Measurements from ENCODE around the gene PLCB1. TPM values are rescaled to one million over a fixed set of nuclear protein-coding genes. Genes with fewer than 3 reads are reported as not detected.
A peak's percentile ranks its signal among the peaks of the same experiment; 100 is the strongest.

PLCB1 gene
- total and polyA plus RNA-seq, 4 donors = 1.6 to 43.8 (median 6.1) TPM

DNA sequence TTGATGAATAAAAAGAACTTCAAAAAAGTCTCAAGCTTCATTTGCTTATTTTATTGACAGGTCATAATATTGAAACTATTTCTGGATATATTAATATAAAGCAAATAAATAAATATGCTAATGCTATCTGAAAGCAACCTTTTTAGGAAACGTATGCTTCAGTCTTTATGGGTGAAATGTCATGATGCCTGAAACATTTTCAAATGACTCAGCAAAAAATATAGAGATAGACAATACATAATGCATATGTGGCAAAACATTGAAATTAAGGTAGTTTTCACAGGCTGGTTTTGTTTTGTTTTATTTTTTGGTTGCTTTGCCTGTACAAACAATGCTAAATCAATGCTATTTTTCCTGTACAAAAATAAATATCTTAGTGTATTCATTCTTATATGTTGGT, 742.4 kb downstream of the PLCB1 start:
- H3K27me3 ChIP-seq (ENCODE audit: control insufficient read depth in 3 of 3, insufficient read depth in 3 of 3, low read length in 2 of 3) = no peaks in the 10 kb centered on the region

DNA sequence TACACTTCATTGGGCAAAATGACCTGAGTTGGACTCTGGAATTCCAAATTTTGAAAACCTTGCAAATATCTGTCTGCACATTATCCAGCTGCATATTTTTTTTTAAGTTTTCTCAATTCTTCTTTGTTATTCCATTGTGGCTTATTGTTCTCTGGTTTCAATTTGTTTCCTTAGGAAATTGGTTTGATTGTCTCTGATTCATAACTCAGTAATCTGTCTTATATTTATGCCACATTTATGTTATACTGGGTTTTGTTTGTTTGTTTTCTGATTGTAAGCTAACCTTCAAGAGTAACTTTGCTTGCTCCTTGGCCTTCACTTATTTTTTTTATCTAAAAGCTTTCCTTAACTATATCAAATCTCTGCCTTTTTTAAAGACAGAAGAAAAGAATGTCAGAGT, 743.5 kb downstream of the PLCB1 start:
- no peak overlapping the region for H3K4me3 ChIP-seq
- TF ChIP-seq, protein P1, sequence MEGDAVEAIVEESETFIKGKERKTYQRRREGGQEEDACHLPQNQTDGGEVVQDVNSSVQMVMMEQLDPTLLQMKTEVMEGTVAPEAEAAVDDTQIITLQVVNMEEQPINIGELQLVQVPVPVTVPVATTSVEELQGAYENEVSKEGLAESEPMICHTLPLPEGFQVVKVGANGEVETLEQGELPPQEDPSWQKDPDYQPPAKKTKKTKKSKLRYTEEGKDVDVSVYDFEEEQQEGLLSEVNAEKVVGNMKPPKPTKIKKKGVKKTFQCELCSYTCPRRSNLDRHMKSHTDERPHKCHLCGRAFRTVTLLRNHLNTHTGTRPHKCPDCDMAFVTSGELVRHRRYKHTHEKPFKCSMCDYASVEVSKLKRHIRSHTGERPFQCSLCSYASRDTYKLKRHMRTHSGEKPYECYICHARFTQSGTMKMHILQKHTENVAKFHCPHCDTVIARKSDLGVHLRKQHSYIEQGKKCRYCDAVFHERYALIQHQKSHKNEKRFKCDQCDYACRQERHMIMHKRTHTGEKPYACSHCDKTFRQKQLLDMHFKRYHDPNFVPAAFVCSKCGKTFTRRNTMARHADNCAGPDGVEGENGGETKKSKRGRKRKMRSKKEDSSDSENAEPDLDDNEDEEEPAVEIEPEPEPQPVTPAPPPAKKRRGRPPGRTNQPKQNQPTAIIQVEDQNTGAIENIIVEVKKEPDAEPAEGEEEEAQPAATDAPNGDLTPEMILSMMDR (IDR thresholded peaks at IDR 0.05; ENCODE audit: control extremely low read depth, extremely low read depth) = no peak
- H3K9ac ChIP-seq (ENCODE audit: insufficient read depth in 1 of 2, low read length in 2 of 2) = no peak overlapping the region
- ATAC-seq (ENCODE audit: insufficient read depth, low FRiP score) (no peak), DNase-seq (no peak)
- H3K9me3 ChIP-seq (ENCODE audit: control insufficient read depth in 4 of 4, insufficient read depth in 3 of 4, low read length in 3 of 4) = no peaks in the 10 kb centered on the region
- no peaks in the 10 kb centered on the region for H3K27me3 ChIP-seq (ENCODE audit: control insufficient read depth in 3 of 3, insufficient read depth in 3 of 3, low read length in 2 of 3)
- no peaks in the 10 kb centered on the region for H3K36me3 ChIP-seq (ENCODE audit: control insufficient read depth in 4 of 4, insufficient read depth in 4 of 4, low read length in 4 of 4)
- H3K4me1 ChIP-seq (ENCODE audit: control insufficient read depth in 5 of 5, insufficient read depth in 5 of 5, low read length in 5 of 5) = no peaks in the 10 kb centered on the region
- no peak overlapping the region for H3K27ac ChIP-seq (ENCODE audit: low read depth in 1 of 2, low read length in 1 of 2)

More for the DNA sequence above, 742.4 kb downstream of the PLCB1 start:
- no peak overlapping the region for H3K27ac ChIP-seq (ENCODE audit: low read depth in 1 of 2, low read length in 1 of 2)
- 74 to 80% methylated on average over 1 of the region's 1 CpG for WGBS, 2 donors
- no peaks in the 10 kb centered on the region for H3K4me1 ChIP-seq (ENCODE audit: control insufficient read depth in 5 of 5, insufficient read depth in 5 of 5, low read length in 5 of 5)
- TF ChIP-seq, protein P1 (IDR thresholded peaks at IDR 0.05; ENCODE audit: control extremely low read depth, extremely low read depth) = no peak
- H3K4me3 ChIP-seq = no peak overlapping the region
- H3K9me3 ChIP-seq (ENCODE audit: control insufficient read depth in 4 of 4, insufficient read depth in 3 of 4, low read length in 3 of 4) = no peaks in the 10 kb centered on the region
- no peaks in the 10 kb centered on the region for H3K36me3 ChIP-seq (ENCODE audit: control insufficient read depth in 4 of 4, insufficient read depth in 4 of 4, low read length in 4 of 4)
- no peak for DNase-seq
- ATAC-seq (ENCODE audit: insufficient read depth, low FRiP score) = no peak
- no peak overlapping the region for H3K9ac ChIP-seq (ENCODE audit: insufficient read depth in 1 of 2, low read length in 2 of 2)

DNA sequence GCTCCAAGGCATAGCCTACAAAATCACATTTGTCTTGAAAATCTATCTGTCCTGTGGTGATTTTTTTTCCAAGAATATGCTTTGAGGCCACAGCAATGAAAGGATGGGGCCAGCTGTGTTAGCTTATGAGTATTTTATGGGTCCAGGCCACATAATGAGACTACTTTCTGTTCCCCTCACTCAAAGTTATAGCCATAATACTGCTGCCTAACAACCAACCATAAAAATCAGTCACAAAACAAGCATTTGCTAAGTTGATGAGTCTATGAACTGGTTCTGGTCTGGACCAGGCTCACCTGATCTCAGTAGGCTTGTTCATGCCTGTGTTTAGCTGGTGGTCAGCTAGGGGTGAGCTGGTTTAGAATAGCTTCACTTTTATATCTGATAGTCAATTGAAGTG, 744.3 kb downstream of the PLCB1 start:
- ATAC-seq (ENCODE audit: insufficient read depth, low FRiP score) (no peak), DNase-seq (no peak)
- no peak overlapping the region for H3K9ac ChIP-seq (ENCODE audit: insufficient read depth in 1 of 2, low read length in 2 of 2)
- TF ChIP-seq, protein P1 (IDR thresholded peaks at IDR 0.05; ENCODE audit: control extremely low read depth, extremely low read depth) = no peak
- H3K27ac ChIP-seq (ENCODE audit: low read depth in 1 of 2, low read length in 1 of 2) = no peak overlapping the region
- no peaks in the 10 kb centered on the region for H3K27me3 ChIP-seq (ENCODE audit: control insufficient read depth in 3 of 3, insufficient read depth in 3 of 3, low read length in 2 of 3)
- H3K9me3 ChIP-seq (ENCODE audit: control insufficient read depth in 4 of 4, insufficient read depth in 3 of 4, low read length in 3 of 4) = no peaks in the 10 kb centered on the region
- H3K4me1 ChIP-seq (ENCODE audit: control insufficient read depth in 5 of 5, insufficient read depth in 5 of 5, low read length in 5 of 5) = no peaks in the 10 kb centered on the region
- no peak overlapping the region for H3K4me3 ChIP-seq
- peaks cover 0 to 1% (median 0%) of the 10 kb centered on the region in 4 donors for H3K36me3 ChIP-seq (ENCODE audit: control insufficient read depth in 4 of 4, insufficient read depth in 4 of 4, low read length in 4 of 4)

DNA sequence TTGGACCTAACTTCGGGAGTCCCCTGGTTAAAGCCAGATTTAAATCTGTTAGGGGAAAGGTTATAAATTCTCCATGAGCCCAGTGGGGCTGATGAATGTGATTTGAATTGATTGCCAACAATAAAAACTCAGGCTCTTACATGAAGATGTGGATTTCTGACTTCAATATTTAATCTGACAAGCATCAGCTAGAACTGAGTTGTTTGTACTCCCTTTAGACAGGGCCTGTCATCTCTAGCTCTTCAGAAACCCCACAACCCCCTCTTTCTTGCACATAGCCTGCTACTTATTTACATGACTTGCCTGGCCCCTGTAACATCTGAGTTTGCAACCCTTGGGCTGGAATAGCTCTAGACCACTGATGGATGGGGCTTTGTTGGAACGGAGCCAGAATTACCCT, 745.2 kb downstream of the PLCB1 start:
- Histone ChIP-seq H3K27ac (ENCODE audit: low read depth in 1 of 2, low read length in 1 of 2) (no peak overlapping the region), H3K9me3 (ENCODE audit: control insufficient read depth in 4 of 4, insufficient read depth in 3 of 4, low read length in 3 of 4) (no peaks in the 10 kb centered on the region), H3K9ac (ENCODE audit: insufficient read depth in 1 of 2, low read length in 2 of 2) (no peak overlapping the region), H3K27me3 (ENCODE audit: control insufficient read depth in 3 of 3, insufficient read depth in 3 of 3, low read length in 2 of 3) (no peaks in the 10 kb centered on the region), H3K4me3 (no peak overlapping the region), H3K4me1 (ENCODE audit: control insufficient read depth in 5 of 5, insufficient read depth in 5 of 5, low read length in 5 of 5) (no peaks in the 10 kb centered on the region), H3K36me3 (ENCODE audit: control insufficient read depth in 4 of 4, insufficient read depth in 4 of 4, low read length in 4 of 4) (peaks cover 0 to 1% (median 0%) of the 10 kb centered on the region in 4 donors)
- no peak for ATAC-seq (ENCODE audit: insufficient read depth, low FRiP score)
- TF ChIP-seq, protein P1 (IDR thresholded peaks at IDR 0.05; ENCODE audit: control extremely low read depth, extremely low read depth) = no peak
- 90 to 91% methylated on average over 2 of the region's 2 CpGs for WGBS, 2 donors
- DNase-seq = peak in 2 of 3 donors; percentile 11 to 28
